ENCODE results near the gene SASH3.
A peak's percentile ranks its signal among the peaks of the same experiment; 100 is the strongest.
"Not testable (repeated sequence)": the region's sequence is repeated elsewhere in the genome, so short reads cannot be mapped to it uniquely, and the experiment has no call there.

SASH3 gene

GRCh38 chrX:129779747-129780146 lies at the start of gene SASH3:
Gene SASH3, plus strand, starts transcription at chrX:129779949. Its CDS starts 149 bp downstream, at chrX:129780098.
- DNase-seq = peak; percentile 78

- no peak for DNase-seq
These were observed 48.5 kb upstream of the SASH3 start for GRCh38 chrX:129731228-129731627.

DNA sequence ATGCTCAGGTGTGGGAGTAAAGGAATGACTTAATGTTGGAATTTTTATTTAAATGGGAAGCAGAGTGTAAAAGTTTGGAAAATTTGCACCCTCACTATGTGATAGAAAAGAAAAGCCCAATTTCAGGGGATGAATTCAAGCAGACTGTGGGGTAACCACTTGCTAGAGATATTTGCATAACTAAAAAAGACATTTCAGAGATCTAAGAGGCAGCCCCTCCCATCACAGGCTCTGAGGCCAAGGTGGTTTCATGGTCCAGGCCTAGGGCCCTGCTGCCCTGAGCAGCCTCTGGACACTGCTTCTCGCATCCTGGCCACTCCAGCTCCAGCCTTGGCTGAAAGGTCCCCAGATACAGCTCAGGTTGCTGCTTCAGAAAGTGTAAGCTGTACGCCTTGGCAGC lies 46.9 kb upstream of the SASH3 start:
- DNase-seq = no peak

GRCh38 chrX:129733335-129733734 lies 46.4 kb upstream of the SASH3 start:
- DNase-seq = no peak

- DNase-seq = no peak
These were observed 43.3 kb upstream of the SASH3 start for GRCh38 chrX:129736491-129736890.

DNA sequence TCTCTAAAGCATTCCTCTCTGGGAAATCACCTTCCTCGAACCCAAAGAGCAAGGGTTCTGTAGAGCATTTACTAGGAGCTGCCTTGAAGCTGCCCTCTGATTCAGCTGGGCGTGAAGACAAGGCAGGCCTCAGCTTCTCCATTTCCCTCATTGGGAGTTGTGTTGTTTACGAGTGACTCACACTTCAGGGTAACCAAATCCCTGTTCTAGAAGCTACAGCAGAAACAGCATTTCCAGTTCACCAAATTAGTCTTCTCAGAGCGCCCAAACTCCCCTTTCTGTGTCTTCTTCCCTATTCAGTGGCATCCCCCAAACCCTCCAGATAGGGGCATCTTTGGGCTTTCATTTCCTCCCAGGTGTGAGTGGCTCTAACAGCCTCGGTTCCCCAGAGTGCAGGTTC lies 41.8 kb upstream of the SASH3 start:
- no peak for DNase-seq

GRCh38 chrX:129738466-129739308 lies 41.1 kb upstream of the SASH3 start, which contains the start of gene XPNPEP2:
Gene XPNPEP2, plus strand, starts transcription at chrX:129738979. Its CDS starts 235 bp downstream, at chrX:129739214.
- no peak for DNase-seq

GRCh38 chrX:129739578-129739977 lies 40.2 kb upstream of the SASH3 start:
- no peak for DNase-seq

GRCh38 chrX:129741880-129742758 lies 37.6 kb upstream of the SASH3 start:
- no peak for DNase-seq

GRCh38 chrX:129742759-129743152 lies 37.0 kb upstream of the SASH3 start:
- not testable (repeated sequence) for DNase-seq

GRCh38 chrX:129743821-129744220 lies 35.9 kb upstream of the SASH3 start:
- no peak for DNase-seq

DNA sequence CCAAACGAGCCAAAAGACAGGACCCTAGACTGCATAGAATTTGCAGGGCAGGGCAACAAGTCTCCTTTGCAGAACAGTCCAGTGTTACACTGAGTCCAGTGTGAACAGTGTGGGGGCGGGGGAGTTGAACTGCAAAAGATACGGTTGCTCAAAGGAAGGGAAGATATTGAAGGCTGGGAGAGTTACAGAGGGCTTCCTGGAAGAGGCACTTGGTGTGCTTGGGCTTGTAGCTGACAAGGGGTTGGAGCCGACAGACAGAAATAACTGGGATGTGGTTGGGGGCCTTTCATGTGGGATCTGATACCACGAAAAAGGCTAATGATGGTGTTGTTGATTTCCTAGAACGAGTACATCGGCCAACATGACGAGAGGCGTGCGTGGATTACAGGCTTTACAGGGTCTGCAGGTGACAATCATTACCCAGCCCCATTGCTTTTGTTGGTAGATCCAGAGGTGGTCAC lies 34.9 kb upstream of the SASH3 start:
- DNase-seq = no peak

DNA sequence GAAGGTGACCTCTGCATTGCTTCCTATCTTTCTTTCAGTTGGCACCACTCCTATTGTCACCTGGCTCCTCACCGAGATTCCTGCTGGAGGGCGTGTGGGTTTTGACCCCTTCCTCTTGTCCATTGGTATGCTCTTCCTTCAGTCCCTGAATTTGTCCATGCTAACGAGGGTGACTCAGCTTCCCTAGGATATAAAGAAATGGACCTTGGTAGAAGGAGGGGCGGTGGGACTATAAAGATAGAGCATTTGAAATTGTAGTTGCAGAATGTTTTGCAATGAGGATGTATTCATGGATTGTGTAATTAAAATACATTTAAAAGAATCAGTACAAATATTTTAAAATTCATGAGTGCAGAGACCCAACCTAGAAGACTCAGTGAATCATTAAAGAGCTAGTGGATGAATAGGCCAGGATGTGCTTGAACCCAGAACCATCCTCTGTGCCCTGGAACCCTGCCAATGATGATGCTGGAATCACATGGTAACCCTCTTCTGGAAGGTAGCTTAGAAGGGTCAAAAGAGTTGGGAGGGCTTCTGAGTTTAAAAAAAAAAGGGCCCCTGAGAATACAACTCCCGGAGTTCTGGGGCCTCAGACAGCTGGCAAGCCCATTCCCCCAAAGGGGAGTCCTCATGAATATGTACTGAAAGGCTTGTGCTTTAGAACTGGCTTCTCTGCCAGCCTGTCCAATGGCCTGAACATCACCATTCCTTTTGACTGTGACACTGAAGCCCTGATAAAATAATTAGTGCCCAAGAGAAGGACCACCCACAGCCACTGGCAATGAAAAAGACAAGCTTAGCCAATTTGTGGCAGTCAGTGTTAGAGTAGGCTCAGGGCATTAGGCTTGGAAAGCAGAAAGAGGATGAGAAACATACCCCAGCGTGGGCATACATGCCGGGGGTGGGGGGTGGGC lies 32.9 kb upstream of the SASH3 start:
- DNase-seq = no peak

DNA sequence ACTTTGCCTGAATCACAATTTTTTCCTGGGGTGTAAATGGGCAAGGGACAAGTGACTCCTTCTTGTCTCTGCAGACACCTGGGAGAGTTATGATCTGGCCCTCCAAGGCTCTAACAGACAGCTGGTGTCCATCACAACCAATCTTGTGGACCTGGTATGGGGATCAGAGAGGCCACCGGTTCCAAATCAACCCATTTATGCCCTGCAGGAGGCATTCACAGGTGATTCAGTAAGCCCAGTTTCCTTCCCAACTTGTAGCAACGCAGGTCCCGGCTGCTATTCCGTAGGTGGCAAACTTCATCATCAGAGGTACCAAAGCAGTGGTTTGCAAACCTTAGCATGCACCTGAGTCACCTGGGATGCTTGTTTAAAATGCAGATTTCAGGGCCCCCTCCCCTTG lies 32.2 kb upstream of the SASH3 start:
- no peak for DNase-seq

DNA sequence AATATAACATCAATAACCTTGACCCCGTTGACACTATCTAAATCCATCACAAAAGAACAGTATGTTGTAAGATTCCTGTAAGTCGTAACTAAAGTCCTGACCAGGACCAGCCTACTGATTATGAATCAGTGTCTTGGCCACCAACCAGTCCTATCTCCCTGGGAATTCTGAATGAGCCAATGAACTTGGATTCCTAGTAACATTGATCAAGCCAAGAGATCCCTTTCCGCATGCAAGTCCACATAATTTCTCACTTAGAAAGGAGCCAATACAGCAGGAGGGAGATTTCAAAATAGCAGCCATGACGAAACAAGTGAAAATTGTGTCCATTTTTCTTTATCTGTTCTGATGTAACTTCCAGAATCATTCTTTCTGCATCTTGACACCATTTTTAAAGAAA lies 31.4 kb upstream of the SASH3 start:
- DNase-seq = no peak

DNA sequence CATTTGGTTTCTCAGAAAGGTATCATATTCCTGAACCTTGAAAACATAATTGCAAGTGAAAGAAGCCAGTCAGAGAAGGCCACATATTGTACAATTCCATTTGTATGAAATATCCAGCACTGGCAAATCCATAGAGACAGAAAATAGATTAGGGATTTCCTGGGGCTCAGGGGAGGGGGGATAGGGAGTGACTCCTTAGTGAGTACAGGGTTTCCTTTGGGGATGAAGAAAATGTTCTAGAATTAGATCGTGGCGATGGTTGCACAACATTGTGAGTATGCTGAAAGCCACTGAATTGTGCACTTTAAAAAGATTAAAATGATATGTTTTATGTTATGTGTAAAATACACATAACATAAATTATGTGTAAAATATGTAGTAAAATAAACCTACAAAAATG lies 30.7 kb upstream of the SASH3 start:
- DNase-seq = no peak

- no peak for DNase-seq
These were observed 28.8 kb upstream of the SASH3 start for GRCh38 chrX:129750971-129751370.

DNA sequence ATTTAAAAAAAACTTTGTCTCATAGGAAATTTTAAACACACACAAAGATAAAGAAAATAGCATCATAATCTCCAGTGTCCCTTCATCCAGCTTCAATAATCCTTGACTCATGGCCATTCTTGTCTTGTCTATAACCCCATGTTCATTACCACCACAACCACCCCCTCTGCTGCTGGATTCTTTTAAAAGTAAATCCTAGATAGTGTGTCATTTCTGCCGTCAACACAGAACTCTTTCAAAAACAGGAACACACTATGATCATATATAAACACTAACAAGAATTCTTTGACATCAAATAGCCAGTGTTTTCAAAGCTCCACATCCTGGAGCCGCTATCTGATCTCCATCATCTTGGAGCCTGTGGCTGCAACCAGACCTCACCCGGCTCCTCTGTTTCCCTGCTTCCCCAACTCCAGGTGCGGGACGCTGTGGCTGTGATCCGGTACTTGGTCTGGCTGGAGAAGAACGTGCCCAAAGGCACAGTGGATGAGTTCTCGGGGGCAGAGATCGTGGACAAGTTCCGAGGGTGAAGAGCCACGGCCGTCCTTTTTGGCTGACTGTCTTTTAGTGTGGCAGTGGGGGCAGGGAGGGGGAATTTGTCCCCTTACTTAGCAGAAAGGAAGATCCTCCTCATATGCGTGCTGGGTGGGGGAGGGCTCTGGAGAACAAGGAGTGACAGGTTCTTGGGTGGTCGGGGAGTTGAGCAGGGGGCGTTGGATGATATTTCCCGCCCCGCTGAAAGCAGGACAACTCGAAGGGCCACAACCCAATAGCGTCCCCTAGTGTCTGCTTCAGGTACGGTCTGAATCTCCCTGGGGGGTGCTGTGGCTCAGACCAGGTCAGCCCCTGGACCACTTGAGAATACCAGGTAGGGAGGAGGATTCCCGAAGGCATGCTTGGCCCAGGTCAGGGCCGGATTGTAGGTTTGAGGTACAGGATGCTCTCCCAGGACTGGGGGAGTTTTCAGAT lies 25.4 kb upstream of the SASH3 start:
- DNase-seq = no peak

- DNase-seq = peak; percentile 62
These were observed 23.7 kb upstream of the SASH3 start for GRCh38 chrX:129755779-129756650.

- DNase-seq = peak; percentile 69
These were observed 20.1 kb upstream of the SASH3 start for GRCh38 chrX:129759576-129760061.
